ENCODE results near the gene ETV2. TPM values are rescaled to one million over a fixed set of nuclear protein-coding genes. Genes with fewer than 3 reads are reported as not detected.

ETV2 gene
- total and polyA plus RNA-seq, 4 donors = 0.17 to 1.8 (median 1.1) TPM

GRCh38 chr19:35643255-35644205 lies 2.0 kb downstream of the ETV2 start:
- no peaks in the 10 kb centered on the region for H3K27me3 ChIP-seq (ENCODE audit: control insufficient read depth in 4 of 4, insufficient read depth in 4 of 4, low read length in 3 of 4)
- peak overlapping the region; percentile 92 to 93 for H3K27ac ChIP-seq (ENCODE audit: low read depth in 1 of 2, low read length in 2 of 2)
- peaks cover 0 to 20% (median 11%) of the 10 kb centered on the region in 4 donors for H3K4me1 ChIP-seq (ENCODE audit: control insufficient read depth in 4 of 4, insufficient read depth in 4 of 4, low read length in 3 of 4)
- DNase-seq (ENCODE audit: low spot score) = peak; percentile 87
- TF ChIP-seq REST (IDR thresholded peaks at IDR 0.05) = peak; percentile 55
- TF ChIP-seq RXRA (IDR thresholded peaks at IDR 0.05) = peak; percentile 16 to 20
- TF ChIP-seq SP1 (IDR thresholded peaks at IDR 0.05) = peak; percentile 36
- no peak for TF ChIP-seq FOXA2 (IDR thresholded peaks at IDR 0.05)
- TF ChIP-seq TAF1 (conservative IDR thresholded peaks at IDR 0.05) = peak; percentile 73
- TF ChIP-seq HNF4A (conservative IDR thresholded peaks at IDR 0.05) = peak in 1 of 2 donors; percentile 10
- no peak for TF ChIP-seq HNF4G (IDR thresholded peaks at IDR 0.05)
- TF ChIP-seq YY1 (IDR thresholded peaks at IDR 0.05) = peak; percentile 30
- peak; percentile 40 to 47 for TF ChIP-seq EGR1 (IDR thresholded peaks at IDR 0.05; ENCODE audit: low read depth in 2 of 2)
- H3K9ac ChIP-seq (ENCODE audit: low read depth in 1 of 2, low read length in 2 of 2) = peak overlapping the region; percentile 55 to 78
- no peaks in the 10 kb centered on the region for H3K36me3 ChIP-seq (ENCODE audit: control insufficient read depth in 4 of 4, insufficient read depth in 3 of 4, low read depth in 1 of 4, low read length in 3 of 4)
- H3K9me3 ChIP-seq (ENCODE audit: control insufficient read depth in 4 of 4, low read length in 3 of 4) = no peaks in the 10 kb centered on the region
- H3K4me3 ChIP-seq (ENCODE audit: low read depth in 1 of 3, low read length in 3 of 3) = peak overlapping the region; percentile 67 to 83 (median 71)
- WGBS = under 1% methylated on average over 69 of the region's 69 CpGs

- WGBS = under 1% methylated on average over 60 of the region's 60 CpGs
- H3K4me1 ChIP-seq (ENCODE audit: control insufficient read depth in 4 of 4, insufficient read depth in 4 of 4, low read length in 3 of 4) = peaks cover 4 to 27% (median 18%) of the 10 kb centered on the region in 4 donors
- DNase-seq (ENCODE audit: low spot score) = peak; percentile 94
- peak overlapping the region; percentile 26 to 78 for H3K9ac ChIP-seq (ENCODE audit: low read depth in 1 of 2, low read length in 2 of 2)
- H3K27me3 ChIP-seq (ENCODE audit: control insufficient read depth in 4 of 4, insufficient read depth in 4 of 4, low read length in 3 of 4) = no peaks in the 10 kb centered on the region
- TF ChIP-seq TAF1 (conservative IDR thresholded peaks at IDR 0.05) = peak; percentile 50
- TF ChIP-seq REST (IDR thresholded peaks at IDR 0.05) = peak; percentile 71
- peak in 1 of 2 donors; percentile 22 for TF ChIP-seq EGR1 (IDR thresholded peaks at IDR 0.05; ENCODE audit: low read depth in 2 of 2)
- TF ChIP-seq YY1 (IDR thresholded peaks at IDR 0.05) = peak; percentile 58
- TF ChIP-seq RXRA (IDR thresholded peaks at IDR 0.05) = peak; percentile 14 to 39
- no peak for TF ChIP-seq CTCF (IDR thresholded peaks at IDR 0.05; ENCODE audit: low read depth, low read length, missing input control)
- TF ChIP-seq GABPA (IDR thresholded peaks at IDR 0.05 in 1 of 2, conservative IDR thresholded peaks at IDR 0.05 in 1 of 2) = peak in 1 of 2 donors; percentile 63
- TF ChIP-seq HNF4A (conservative IDR thresholded peaks at IDR 0.05) = peak in 1 of 2 donors; percentile 38
- no peak for TF ChIP-seq MAX (IDR thresholded peaks at IDR 0.05)
- peak; percentile 87 for TF ChIP-seq SP1 (IDR thresholded peaks at IDR 0.05)
- TF ChIP-seq NR2F2 (IDR thresholded peaks at IDR 0.05) = peak; percentile 16
- peak in 1 of 2 donors; percentile 4 for TF ChIP-seq RAD21 (IDR thresholded peaks at IDR 0.05)
- no peak for TF ChIP-seq ATF3 (IDR thresholded peaks at IDR 0.05)
- H3K4me3 ChIP-seq (ENCODE audit: low read depth in 1 of 3, low read length in 3 of 3) = peak overlapping the region; percentile 67 to 83 (median 75)
- H3K9me3 ChIP-seq (ENCODE audit: control insufficient read depth in 4 of 4, low read length in 3 of 4) = no peaks in the 10 kb centered on the region
- H3K36me3 ChIP-seq (ENCODE audit: control insufficient read depth in 4 of 4, insufficient read depth in 3 of 4, low read depth in 1 of 4, low read length in 3 of 4) = no peaks in the 10 kb centered on the region
- peak overlapping the region; percentile 92 to 93 for H3K27ac ChIP-seq (ENCODE audit: low read depth in 1 of 2, low read length in 2 of 2)
These were observed 2.9 kb downstream of the ETV2 start for GRCh38 chr19:35644206-35644986.

Measured in liver (tissue), 9 donors.